Measurements from ENCODE around the gene GPR15.

DNA sequence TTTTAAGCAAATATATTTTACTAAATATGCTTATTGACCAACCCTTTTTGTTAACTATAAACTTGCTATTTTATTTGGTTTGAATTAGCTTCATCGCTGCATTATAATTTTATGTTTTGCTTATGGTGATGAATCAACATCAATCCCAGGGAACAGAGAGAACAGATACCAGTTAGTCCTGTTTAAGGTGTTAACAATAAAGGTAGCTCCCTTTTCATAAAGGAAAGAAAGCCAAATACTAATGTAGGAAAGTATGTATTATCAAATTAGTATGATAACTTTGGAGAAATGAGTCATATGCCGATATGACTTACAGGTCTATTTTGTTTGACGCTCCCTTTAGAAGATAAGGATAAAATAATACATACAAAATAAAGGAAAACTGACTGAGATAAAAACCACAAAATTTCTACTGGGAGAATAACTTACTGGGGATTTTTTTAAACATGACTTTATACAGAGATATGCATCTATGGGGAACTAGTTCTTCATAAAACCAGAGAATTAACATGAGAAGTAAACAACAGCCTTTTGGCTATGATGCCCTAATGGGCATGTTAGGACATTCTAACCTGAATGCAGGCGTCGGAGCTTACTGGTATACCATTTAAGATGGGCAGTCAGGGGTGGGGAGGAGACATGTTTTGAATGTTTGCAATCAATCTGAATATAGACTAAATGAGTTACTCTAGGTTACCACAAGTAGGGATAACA is 29.8 kb upstream of the GPR15 start:
- no peak for TF ChIP-seq TCF12 (IDR thresholded peaks at IDR 0.05; ENCODE audit: low read depth, low read length)
- TF ChIP-seq GABPA (IDR thresholded peaks at IDR 0.05; ENCODE audit: low read depth), result no peak
- no peak for TF ChIP-seq JUND (IDR thresholded peaks at IDR 0.05; ENCODE audit: low read depth, low read length)
- no peak for TF ChIP-seq USF2 (IDR thresholded peaks at IDR 0.05; ENCODE audit: borderline replicate concordance, low read depth, low read length)
- no peak for TF ChIP-seq NKRF (conservative IDR thresholded peaks at IDR 0.05)
- no peak for TF ChIP-seq POLR2AphosphoS5 (IDR thresholded peaks at IDR 0.05; ENCODE audit: low read length)
- TF ChIP-seq, protein P1, sequence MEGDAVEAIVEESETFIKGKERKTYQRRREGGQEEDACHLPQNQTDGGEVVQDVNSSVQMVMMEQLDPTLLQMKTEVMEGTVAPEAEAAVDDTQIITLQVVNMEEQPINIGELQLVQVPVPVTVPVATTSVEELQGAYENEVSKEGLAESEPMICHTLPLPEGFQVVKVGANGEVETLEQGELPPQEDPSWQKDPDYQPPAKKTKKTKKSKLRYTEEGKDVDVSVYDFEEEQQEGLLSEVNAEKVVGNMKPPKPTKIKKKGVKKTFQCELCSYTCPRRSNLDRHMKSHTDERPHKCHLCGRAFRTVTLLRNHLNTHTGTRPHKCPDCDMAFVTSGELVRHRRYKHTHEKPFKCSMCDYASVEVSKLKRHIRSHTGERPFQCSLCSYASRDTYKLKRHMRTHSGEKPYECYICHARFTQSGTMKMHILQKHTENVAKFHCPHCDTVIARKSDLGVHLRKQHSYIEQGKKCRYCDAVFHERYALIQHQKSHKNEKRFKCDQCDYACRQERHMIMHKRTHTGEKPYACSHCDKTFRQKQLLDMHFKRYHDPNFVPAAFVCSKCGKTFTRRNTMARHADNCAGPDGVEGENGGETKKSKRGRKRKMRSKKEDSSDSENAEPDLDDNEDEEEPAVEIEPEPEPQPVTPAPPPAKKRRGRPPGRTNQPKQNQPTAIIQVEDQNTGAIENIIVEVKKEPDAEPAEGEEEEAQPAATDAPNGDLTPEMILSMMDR (IDR thresholded peaks at IDR 0.05 in 2 of 3, conservative IDR thresholded peaks at IDR 0.05 in 1 of 3; ENCODE audit: control insufficient read depth in 2 of 3, extremely low read depth in 1 of 3, insufficient read depth in 1 of 3, low read depth in 3 of 3, low read length in 3 of 3), result no peak
- no peak for TF ChIP-seq MXI1 (IDR thresholded peaks at IDR 0.05; ENCODE audit: low read depth, low read length)
- no peak for TF ChIP-seq DPF2 (IDR thresholded peaks at IDR 0.05)

Data from GM12878 (cell line).